Central memory CD4-positive, alpha-beta T cell (primary cell): Measurements from ENCODE around the gene ALDH16A1.

Source experiments
- DNase-seq: peaks from one replicate; pipeline ENCODE4 v3.0.0; 2022

ALDH16A1 gene

DNA sequence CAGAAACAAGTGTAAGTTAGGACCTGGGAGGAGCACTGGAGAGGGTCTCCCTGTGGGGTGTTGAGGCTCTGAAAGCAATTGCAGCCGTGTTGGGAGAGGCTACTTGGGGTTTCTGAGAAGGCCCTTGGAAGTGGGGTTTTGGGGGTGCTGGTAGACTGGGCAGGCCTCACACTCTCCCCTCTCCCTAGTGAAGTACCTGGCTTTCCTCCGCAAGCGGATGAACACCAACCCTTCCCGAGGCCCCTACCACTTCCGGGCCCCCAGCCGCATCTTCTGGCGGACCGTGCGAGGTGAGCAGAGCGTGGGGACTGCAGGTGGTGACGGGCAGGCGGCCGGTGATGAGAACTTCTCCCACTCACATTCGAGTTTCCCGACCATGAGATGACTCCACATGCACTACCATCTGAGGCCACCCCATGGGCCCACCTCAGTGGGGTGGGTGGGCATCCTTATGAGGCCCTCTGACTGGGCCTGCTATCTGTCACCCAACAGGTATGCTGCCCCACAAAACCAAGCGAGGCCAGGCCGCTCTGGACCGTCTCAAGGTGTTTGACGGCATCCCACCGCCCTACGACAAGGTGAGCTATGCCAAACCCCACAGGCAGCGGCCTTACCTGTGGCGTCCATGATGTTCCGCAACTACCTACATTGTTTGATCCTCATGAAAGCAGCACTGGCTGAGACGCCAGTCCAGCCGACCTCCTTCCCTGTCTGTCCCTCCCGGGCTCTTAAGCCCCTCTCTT is 37.4 kb downstream of the ALDH16A1 start:
- no peak for DNase-seq

GRCh38 chr19:49491030-49491803 is 38.2 kb downstream of the ALDH16A1 start:
- DNase-seq: no peak

DNA sequence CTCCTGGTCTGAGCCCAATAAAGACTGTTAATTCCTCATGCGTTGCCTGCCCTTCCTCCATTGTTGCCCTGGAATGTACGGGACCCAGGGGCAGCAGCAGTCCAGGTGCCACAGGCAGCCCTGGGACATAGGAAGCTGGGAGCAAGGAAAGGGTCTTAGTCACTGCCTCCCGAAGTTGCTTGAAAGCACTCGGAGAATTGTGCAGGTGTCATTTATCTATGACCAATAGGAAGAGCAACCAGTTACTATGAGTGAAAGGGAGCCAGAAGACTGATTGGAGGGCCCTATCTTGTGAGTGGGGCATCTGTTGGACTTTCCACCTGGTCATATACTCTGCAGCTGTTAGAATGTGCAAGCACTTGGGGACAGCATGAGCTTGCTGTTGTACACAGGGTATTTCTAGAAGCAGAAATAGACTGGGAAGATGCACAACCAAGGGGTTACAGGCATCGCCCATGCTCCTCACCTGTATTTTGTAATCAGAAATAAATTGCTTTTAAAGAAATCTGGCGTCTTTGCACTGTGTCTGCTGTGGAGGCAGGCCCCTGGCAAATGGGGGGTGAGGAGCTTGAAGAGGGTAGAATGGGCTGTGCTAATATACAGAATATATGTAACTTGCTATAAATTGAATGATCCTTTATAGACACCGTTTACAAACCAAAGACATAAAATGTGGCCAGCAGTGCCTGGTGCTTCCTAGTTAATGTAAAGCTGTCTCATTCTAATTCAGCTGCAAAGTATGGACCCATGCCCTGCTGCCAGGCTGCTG is 39.0 kb downstream of the ALDH16A1 start:
- DNase-seq: no peak

- no peak for DNase-seq
Observed at GRCh38 chr19:49492573-49493405, 39.8 kb downstream of the ALDH16A1 start.

DNA sequence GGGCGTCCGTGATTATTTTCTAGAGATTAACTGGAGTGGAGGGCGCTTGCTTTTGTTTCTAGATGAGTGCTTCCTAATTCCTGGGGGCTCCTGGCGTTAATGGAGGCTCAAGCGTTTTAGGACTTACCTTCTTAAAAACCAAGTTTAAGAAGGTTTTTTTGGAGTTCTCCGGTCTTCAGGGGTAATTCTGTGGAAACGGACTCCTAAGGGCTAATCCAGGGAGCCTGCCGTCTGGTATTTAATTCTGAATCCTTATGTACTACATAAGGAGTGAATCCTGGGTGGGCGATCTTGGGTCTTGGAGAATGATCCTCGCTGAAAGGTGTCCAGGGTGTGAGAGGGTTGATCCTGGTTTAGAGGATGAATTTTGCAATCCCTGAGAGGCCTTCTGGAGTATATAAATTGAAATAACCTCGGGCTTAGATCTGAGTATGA is 43.6 kb downstream of the ALDH16A1 start:
- DNase-seq: no peak

GRCh38 chr19:49497047-49497788 is 44.2 kb downstream of the ALDH16A1 start:
- peak; percentile 83 for DNase-seq

DNA sequence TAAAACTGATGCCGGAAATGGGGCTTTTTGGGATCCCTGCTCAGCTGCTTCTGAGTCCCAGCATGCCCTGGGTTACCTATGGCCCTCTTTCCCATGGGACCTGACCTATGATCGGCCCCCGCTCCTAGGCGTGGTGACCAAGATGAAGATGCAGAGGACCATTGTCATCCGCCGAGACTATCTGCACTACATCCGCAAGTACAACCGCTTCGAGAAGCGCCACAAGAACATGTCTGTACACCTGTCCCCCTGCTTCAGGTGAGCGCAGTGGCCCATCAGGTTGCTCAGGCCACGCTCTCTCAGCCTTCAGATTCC is 44.7 kb downstream of the ALDH16A1 start:
- no peak for DNase-seq

DNA sequence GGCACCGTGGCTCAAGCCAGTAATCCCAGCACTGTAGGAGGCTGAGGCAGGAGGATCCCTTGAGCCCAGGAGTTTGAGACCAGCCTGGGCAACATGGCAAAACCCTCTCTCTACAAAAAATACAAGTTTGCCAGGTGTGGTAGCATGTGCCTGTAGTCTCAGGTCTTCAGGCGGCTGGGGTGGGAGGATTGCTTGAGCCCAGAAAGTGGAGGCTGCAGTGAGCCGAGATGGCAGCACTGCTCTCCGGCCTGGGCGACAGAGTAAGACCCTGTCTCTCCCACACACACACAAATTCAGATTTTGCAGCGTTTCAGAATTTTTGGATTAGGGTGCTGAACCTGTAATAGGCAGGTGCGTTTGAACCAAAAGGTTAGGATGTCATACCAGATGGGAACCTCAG is 45.5 kb downstream of the ALDH16A1 start:
- no peak for DNase-seq

DNA sequence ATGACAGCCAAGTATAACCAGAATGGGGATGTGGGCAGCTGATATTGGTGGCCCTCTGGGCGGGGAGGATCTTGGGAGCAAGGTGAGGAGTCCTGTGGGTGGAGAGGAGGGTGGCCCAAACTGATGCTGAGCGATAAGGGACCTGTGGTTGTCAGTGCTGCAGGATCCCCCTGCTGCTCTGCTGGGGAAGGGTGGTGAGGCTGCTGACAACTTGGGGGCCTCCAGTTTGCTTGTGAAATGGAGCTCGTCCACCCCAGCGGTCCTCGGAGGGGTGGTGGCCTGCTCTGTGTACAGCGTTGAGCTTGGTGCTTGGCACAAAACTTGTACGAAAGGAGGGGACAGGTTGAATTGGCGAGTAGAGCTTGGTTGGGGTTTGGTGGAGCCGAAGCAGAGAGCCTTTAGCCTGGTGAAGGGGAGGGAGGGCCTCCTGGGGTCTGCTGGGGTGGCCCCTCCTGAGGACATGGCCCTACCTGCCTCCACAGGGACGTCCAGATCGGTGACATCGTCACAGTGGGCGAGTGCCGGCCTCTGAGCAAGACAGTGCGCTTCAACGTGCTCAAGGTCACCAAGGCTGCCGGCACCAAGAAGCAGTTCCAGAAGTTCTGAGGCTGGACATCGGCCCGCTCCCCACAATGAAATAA is 46.1 kb downstream of the ALDH16A1 start:
- DNase-seq: no peak

- peak; percentile 69 for DNase-seq
Observed at GRCh38 chr19:49502866-49503581, 50.0 kb downstream of the ALDH16A1 start.

DNA sequence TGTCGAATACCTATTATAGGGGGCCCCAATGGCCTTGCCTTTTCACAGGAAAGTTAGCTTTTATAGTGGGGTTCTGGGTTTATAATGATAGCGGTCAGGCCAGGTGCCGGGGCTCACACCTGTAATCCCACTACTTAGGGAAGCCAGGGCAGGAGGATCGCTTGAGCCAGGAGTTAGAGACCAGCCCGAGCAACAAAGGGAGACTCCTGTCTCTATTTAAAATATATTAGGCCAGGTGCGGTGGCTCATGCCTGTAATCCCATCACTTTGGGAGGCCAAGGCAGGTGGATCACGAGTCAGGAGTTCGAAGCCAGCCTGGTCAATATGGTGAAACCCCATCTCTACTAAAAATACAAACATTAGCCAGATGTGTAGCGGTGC is 50.5 kb downstream of the ALDH16A1 start:
- no peak for DNase-seq

DNA sequence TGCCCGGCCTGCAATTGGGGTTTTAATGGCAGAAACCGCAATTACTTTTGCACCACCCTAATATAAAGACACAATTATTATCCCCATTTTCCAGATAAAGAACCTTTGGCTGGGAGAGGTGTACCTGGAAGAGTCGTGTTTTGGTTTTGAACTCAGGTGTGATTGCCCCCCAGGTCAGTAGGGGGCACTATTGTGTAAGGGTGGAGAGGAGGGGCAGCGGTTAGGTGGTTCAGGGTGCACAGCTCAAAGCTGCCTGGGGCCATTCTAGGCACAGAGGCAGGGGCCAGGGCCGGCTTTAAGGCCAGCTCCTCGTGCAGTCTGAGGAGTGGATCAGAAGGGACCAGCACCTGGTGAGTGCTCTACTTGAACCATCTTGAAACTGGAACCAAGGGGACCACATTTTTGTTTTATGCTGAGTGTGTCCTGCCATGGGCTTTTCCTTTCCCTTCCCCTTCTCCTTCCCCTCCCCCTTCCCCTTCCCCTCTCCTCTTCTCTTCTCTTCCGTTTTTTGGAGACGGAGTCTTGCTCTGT is 53.6 kb downstream of the ALDH16A1 start:
- peak; percentile 72 for DNase-seq

DNA sequence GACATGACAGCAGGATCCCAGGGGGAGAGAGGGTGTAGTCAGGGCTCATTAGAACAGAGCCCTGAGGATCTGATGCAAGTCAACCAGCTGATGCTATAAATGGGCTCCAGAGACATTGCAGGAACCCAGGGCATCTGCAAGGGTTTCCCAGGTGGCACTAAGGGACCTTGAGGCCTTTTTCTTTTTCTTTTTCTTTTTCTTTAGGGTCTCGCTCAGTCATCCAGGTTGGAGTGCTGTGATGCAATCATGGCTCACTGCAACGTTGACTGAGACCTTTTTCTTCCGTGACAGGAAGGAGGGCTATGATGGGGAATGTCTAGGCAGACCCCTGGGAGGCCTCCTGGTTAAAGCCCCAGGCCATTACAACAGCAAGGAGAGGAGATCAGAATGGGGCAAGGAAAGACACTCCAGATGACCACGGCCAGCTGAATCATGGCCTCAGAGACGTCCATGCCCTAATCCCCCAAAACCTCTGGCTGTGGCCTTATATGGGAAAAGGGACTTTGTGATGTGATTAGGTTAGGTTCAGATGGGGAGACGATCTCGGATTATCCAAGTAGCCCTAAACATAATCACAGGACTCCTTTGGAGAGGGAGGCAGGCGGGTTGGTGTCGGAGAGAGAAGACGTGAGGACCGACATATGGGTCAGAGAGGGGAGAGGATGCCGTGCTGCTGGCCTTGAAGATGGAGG is 54.9 kb downstream of the ALDH16A1 start:
- DNase-seq: no peak

GRCh38 chr19:49512970-49513745 is 60.1 kb downstream of the ALDH16A1 start:
- no peak for DNase-seq

- no peak for DNase-seq
Observed at GRCh38 chr19:49513746-49514118, 60.7 kb downstream of the ALDH16A1 start.

GRCh38 chr19:49514151-49514550 is 61.1 kb downstream of the ALDH16A1 start:
- no peak for DNase-seq

DNA sequence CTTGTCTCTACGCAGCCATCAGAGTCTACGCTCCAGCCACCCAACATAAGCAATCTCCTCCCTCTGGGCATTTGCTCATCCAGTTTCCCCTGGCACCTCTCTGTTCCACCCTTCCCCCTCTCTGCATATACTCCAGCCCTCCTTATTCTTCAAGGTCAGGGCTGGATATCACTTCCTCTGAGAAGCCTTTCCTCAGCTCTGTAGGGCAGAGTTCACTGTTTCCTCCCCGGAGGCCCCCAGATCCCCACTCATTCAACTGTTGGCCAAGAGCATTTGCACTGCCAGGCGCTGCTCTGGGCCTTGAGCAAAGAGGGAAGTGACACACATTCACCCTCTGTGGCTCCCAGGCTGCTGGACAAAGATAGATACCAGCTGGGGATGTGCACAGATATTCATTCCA is 62.7 kb downstream of the ALDH16A1 start:
- DNase-seq: no peak

DNA sequence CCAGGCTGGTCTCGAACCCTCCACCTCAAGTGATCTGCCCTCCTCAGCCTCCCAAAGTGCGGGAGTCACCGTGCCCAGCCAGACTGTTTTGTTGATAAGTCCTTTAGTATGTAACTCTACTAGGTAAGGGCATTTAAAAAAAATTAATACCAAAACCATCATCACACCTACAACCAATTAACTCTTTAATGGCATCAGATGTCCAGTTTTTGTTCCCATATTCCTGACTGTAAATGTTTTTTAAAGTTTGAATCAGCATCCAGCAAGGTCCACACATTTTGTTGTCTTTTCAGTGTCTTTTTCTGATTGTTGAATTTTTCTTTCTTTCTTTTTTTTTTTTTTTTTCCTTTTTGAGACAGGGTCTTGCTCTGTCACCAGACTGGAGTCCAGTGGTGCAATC is 65.0 kb downstream of the ALDH16A1 start:
- DNase-seq: no peak
